Osteocyte (in vitro differentiated cells): Measurements from ENCODE around the gene HDAC9. TPM values are rescaled to one million over a fixed set of nuclear protein-coding genes. Genes with fewer than 3 reads are reported as not detected.

Source experiments
- DNase-seq: peaks from one replicate; pipeline ENCODE4 v3.0.0; 2021; ENCODE audit warnings: mixed read lengths; ENCODE audit not compliant: unreplicated experiment; ENCODE audit errors: extremely low spot score
- H3K27ac Mint-ChIP-seq: one replicate; pipeline ENCODE4 v1.8.0; 2021; ENCODE audit warnings: mild to moderate bottlenecking, mixed read lengths; ENCODE audit not compliant: unreplicated experiment
- H3K27me3 Mint-ChIP-seq: one replicate; pipeline ENCODE4 v1.8.0; 2021; ENCODE audit warnings: mixed read lengths; ENCODE audit not compliant: unreplicated experiment
- H3K36me3 Mint-ChIP-seq: one replicate; pipeline ENCODE4 v1.8.0; 2021; ENCODE audit warnings: mixed read lengths; ENCODE audit not compliant: unreplicated experiment
- H3K4me1 Mint-ChIP-seq: one replicate; pipeline ENCODE4 v1.8.0; 2021; ENCODE audit warnings: mixed read lengths; ENCODE audit not compliant: unreplicated experiment
- H3K4me3 Mint-ChIP-seq: one replicate; pipeline ENCODE4 v1.8.0; 2021; ENCODE audit warnings: mild to moderate bottlenecking, moderate library complexity, mixed read lengths; ENCODE audit not compliant: unreplicated experiment
- H3K9me3 Mint-ChIP-seq: one replicate; pipeline ENCODE4 v1.8.0; 2021; ENCODE audit warnings: mixed read lengths; ENCODE audit not compliant: unreplicated experiment
- total RNA-seq: library from RNA; stranded (reverse); gene quantifications from 2 replicates; pipeline ENCODE4 v1.2.1, GENCODE V29; 2021
- TF ChIP-seq, protein P1 (sequence below): fragments of 200-600 bp; sonication (generic); IDR thresholded peaks from 2 replicates; pipeline ENCODE4 v1.5.0; 2021; ENCODE audit warnings: antibody characterized with exemption, mild to moderate bottlenecking, moderate library complexity

The HDAC9 gene
- total RNA-seq, 1 donor from 2014 or later = 0.81 TPM

DNA sequence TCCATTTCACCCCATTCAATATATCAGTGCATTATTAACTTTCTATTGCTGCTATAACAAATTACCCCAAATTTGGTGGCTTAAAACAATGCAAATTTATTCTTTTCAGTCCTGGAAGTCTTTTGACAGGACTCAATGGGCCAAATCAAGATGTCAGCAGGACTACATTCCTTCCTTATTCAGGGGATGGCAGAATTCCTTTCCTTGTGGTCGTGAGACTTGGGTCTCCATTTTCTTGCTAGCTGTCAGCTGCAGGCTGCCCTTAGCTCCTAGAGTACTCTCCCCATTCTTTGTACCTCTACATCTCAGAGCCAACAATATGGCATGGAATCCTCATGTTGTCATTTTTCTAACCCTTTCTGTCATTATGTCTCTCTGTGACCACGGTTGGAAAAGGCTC, 310.6 kb downstream of the HDAC9 start:
- H3K36me3 Mint-ChIP-seq = no peaks in the 10 kb centered on the region
- no peaks in the 10 kb centered on the region for H3K27me3 Mint-ChIP-seq
- TF ChIP-seq, protein P1, sequence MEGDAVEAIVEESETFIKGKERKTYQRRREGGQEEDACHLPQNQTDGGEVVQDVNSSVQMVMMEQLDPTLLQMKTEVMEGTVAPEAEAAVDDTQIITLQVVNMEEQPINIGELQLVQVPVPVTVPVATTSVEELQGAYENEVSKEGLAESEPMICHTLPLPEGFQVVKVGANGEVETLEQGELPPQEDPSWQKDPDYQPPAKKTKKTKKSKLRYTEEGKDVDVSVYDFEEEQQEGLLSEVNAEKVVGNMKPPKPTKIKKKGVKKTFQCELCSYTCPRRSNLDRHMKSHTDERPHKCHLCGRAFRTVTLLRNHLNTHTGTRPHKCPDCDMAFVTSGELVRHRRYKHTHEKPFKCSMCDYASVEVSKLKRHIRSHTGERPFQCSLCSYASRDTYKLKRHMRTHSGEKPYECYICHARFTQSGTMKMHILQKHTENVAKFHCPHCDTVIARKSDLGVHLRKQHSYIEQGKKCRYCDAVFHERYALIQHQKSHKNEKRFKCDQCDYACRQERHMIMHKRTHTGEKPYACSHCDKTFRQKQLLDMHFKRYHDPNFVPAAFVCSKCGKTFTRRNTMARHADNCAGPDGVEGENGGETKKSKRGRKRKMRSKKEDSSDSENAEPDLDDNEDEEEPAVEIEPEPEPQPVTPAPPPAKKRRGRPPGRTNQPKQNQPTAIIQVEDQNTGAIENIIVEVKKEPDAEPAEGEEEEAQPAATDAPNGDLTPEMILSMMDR = no peak
- no peaks in the 10 kb centered on the region for H3K4me1 Mint-ChIP-seq
- no peak for DNase-seq
- H3K4me3 Mint-ChIP-seq = no peak overlapping the region
- H3K27ac Mint-ChIP-seq = no peak overlapping the region
- peaks cover 7% of the 10 kb centered on the region for H3K9me3 Mint-ChIP-seq

DNA sequence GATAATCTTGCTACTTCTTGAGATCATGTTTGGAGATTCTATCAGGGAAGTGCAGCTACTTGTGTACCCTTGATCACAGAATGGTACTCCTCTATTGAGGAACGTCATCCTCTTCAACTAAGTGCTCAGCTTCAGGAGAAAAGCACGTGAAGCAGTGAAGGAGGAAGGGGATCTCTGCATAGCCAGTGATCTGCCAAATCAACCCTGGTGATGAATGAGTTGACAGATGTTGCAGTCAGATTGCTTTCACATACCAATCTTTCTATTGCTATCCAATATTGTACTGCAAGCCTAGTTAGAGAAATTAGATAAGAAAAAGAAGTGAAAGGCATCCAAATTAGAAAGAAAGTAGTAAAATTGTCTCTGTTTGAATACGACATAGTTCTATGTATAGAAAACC, 312.5 kb downstream of the HDAC9 start:
- no peaks in the 10 kb centered on the region for H3K36me3 Mint-ChIP-seq
- H3K27ac Mint-ChIP-seq = no peak overlapping the region
- no peaks in the 10 kb centered on the region for H3K4me1 Mint-ChIP-seq
- TF ChIP-seq, protein P1 = no peak
- H3K27me3 Mint-ChIP-seq = no peaks in the 10 kb centered on the region
- DNase-seq = no peak
- H3K9me3 Mint-ChIP-seq = peaks cover 14% of the 10 kb centered on the region
- no peak overlapping the region for H3K4me3 Mint-ChIP-seq

DNA sequence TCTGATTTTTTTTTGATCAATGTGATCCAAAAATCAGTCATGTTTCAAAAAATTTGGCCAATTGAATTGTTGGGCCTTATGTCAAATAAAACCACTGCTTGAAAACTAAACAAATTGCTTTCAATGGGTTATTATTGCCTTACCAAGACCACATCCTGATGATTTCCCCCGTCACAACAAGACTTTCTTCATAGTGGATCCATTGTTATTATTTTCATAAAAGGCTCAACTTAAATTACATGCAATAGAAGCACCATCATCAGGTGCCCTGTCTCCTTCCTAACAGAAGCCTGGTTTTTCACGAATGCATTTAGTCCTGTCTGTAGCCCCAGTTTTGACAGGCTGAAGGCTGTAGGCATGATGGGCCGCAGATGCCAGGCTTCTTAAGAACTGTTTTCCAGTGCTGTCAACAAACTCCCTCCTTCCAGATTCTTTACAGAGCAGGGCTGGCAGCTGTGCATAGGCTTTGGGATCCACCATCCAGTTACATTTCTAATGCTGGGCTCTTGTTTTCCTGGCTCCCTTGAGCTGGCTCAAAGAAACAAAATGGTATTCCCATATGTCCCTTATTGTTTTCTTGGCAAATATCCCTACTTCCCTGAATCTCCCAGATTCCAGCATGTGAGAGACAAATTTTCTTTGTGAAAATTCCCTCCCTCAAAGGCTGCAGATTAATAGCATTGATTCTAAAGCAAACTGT, 319.9 kb downstream of the HDAC9 start:
- Mint-ChIP-seq H3K36me3 (no peaks in the 10 kb centered on the region), H3K4me1 (no peaks in the 10 kb centered on the region), H3K9me3 (peaks cover 19% of the 10 kb centered on the region), H3K27me3 (no peaks in the 10 kb centered on the region), H3K4me3 (no peak overlapping the region), H3K27ac (no peak overlapping the region)
- DNase-seq = no peak
- TF ChIP-seq, protein P1 = no peak

DNA sequence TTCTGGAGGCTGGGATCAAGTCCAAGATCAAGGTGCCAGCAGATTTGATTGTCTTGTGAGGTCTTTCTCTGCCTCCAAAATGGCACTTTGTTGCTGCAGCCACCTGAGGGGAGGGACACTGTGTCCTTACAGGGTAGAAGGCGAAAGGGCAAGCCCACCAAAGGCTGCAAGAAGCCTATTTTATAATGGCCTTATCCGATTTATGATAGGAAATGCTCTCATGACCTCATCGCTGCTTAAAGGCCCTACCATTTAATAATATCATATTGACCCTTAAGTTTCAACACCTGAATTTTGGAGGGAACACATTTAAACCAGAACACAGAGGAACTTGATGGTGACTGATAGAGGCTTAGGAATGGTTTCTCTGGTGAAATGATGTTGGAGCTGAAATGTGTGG, 325.4 kb downstream of the HDAC9 start:
- Mint-ChIP-seq H3K4me3 (no peak overlapping the region), H3K9me3 (no peaks in the 10 kb centered on the region), H3K4me1 (no peaks in the 10 kb centered on the region), H3K27me3 (no peaks in the 10 kb centered on the region), H3K36me3 (no peaks in the 10 kb centered on the region), H3K27ac (no peak overlapping the region)
- TF ChIP-seq, protein P1 = no peak
- DNase-seq = no peak

DNA sequence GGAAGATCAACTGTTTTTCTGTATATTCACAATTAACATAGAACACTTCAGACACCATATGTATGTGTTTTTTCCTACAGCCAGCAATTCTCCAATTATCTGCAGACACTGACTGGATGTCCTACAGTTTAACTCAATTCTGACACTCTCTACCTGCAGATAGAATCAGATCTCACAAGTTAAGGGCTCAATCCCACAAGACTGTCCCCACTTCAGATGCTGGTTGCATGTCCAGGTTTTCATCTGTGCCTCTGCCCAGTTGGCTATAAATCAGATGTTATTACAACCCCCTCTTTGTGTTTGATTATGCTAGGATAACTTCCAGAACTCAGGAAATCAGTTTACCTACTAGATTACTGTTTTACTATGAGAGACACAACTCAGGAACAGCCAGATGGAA, 326.0 kb downstream of the HDAC9 start:
- Mint-ChIP-seq H3K27ac (no peak overlapping the region), H3K36me3 (no peaks in the 10 kb centered on the region), H3K4me1 (no peaks in the 10 kb centered on the region), H3K27me3 (no peaks in the 10 kb centered on the region), H3K4me3 (no peak overlapping the region), H3K9me3 (no peaks in the 10 kb centered on the region)
- TF ChIP-seq, protein P1 = no peak
- no peak for DNase-seq
